HG02870 (cell line): ENCODE results near the gene CPLX3.

Experiments used
- ATAC-seq: cut with Tn5 transposase; IDR thresholded peaks from one replicate; pipeline ENCODE4 v1.9.1; 2021; ENCODE audit warnings: mild to moderate bottlenecking, moderate library complexity; ENCODE audit not compliant: unreplicated experiment

CPLX3 gene

GRCh38 chr15:74843891-74844299 is 17.5 kb downstream of the CPLX3 start:
- no peak for ATAC-seq

GRCh38 chr15:74844319-74845207 is 18.1 kb downstream of the CPLX3 start:
- ATAC-seq: no peak

GRCh38 chr15:74845208-74845568 is 18.8 kb downstream of the CPLX3 start:
- no peak for ATAC-seq

GRCh38 chr15:74845581-74845980 is 19.2 kb downstream of the CPLX3 start:
- no peak for ATAC-seq

- ATAC-seq: no peak
These were observed 21.0 kb downstream of the CPLX3 start for GRCh38 chr15:74847432-74847831.

GRCh38 chr15:74850393-74850792 is 24.0 kb downstream of the CPLX3 start:
- ATAC-seq: no peak

GRCh38 chr15:74851960-74852359 is 25.5 kb downstream of the CPLX3 start:
- ATAC-seq: no peak

- ATAC-seq: no peak
These were observed 28.1 kb downstream of the CPLX3 start for GRCh38 chr15:74854453-74855022.

GRCh38 chr15:74855857-74856256 is 29.4 kb downstream of the CPLX3 start:
- no peak for ATAC-seq

- no peak for ATAC-seq
These were observed 30.1 kb downstream of the CPLX3 start for GRCh38 chr15:74856537-74856936.

GRCh38 chr15:74857082-74857655 is 30.7 kb downstream of the CPLX3 start:
- ATAC-seq: peak; percentile 76

- ATAC-seq: no peak
These were observed 31.4 kb downstream of the CPLX3 start for GRCh38 chr15:74857671-74858368.

GRCh38 chr15:74858369-74858740 is 31.9 kb downstream of the CPLX3 start:
- ATAC-seq: no peak

- ATAC-seq: no peak
These were observed 37.0 kb downstream of the CPLX3 start for GRCh38 chr15:74863239-74864056.

GRCh38 chr15:74864296-74864695 is 37.9 kb downstream of the CPLX3 start:
- ATAC-seq: no peak

GRCh38 chr15:74865316-74865715 is 38.9 kb downstream of the CPLX3 start:
- ATAC-seq: no peak

- ATAC-seq: no peak
These were observed 39.7 kb downstream of the CPLX3 start for GRCh38 chr15:74866090-74866489.

- ATAC-seq: no peak
These were observed 41.1 kb downstream of the CPLX3 start for GRCh38 chr15:74867466-74868038.

- no peak for ATAC-seq
These were observed 41.6 kb downstream of the CPLX3 start for GRCh38 chr15:74868059-74868458.

- no peak for ATAC-seq
These were observed 42.9 kb downstream of the CPLX3 start for GRCh38 chr15:74869372-74869725.
